CD4-positive, alpha-beta T cell (primary cell): Measurements from ENCODE around the gene TFAP2A. TPM values are rescaled to one million over a fixed set of nuclear protein-coding genes. Genes with fewer than 3 reads are reported as not detected.

Source experiments
- ATAC-seq: fragments of 200-7000 bp; cut with Tn5 transposase; one replicate; pipeline ENCODE4 v1.10.0; 2022; ENCODE audit warnings: mild to moderate bottlenecking; ENCODE audit not compliant: poor library complexity
- CTCF ChIA-PET: fragments of 350-600 bp; sonication (Branson Sonifier 250); formaldehyde crosslinking; loops from one replicate; lab custom pipeline; 2021; ENCODE audit warnings: antibody characterized with exemption, inconsistent platforms; lab: Charles Lee
- POLR2A ChIA-PET: fragments of 350-600 bp; sonication (Branson Sonifier 250); formaldehyde crosslinking; loops from one replicate; lab custom pipeline; 2021; ENCODE audit warnings: antibody characterized with exemption, inconsistent platforms; lab: Charles Lee
- DNase-seq, 14 experiments: peaks; one replicate each; pipeline ENCODE4 v3.0.0-alpha.2; 2013 to 2020; ENCODE audit warnings: mixed read lengths in 2 of 14
- H3K27ac ChIP-seq, 2 donors: one replicate each; pipeline versions ENCODE4 v1.5.1 to v1.7.0; 2013; ENCODE audit warnings: low read length in 2 of 2, low read depth in 1 of 2, mild to moderate bottlenecking in 1 of 2
- H3K27me3 ChIP-seq, 2 experiments: 1 replicate in 1 of 2; 2 replicates in 1 of 2; pipeline versions ENCODE4 v1.6.1 to v1.7.0; 2013; ENCODE audit warnings: low read length in 2 of 2, control low read depth in 1 of 2, mild to moderate bottlenecking in 1 of 2, moderate library complexity in 1 of 2; ENCODE audit not compliant: insufficient read depth in 2 of 2, control insufficient read depth in 1 of 2
- H3K36me3 ChIP-seq: one replicate; pipeline ENCODE4 v1.6.1; 2013; ENCODE audit warnings: low read length, control low read depth; ENCODE audit not compliant: insufficient read depth
- H3K4me1 ChIP-seq: one replicate; pipeline ENCODE4 v1.6.1; 2013; ENCODE audit warnings: low read length, control low read depth; ENCODE audit not compliant: insufficient read depth
- H3K4me3 ChIP-seq: one replicate; pipeline ENCODE4 v1.5.1; 2013; ENCODE audit warnings: mild to moderate bottlenecking, low read length, moderate library complexity
- H3K9me3 ChIP-seq, 2 experiments: 1 replicate in 1 of 2; 2 replicates in 1 of 2; pipeline versions ENCODE4 v1.6.1 to v1.7.0; 2013; ENCODE audit warnings: low read length in 2 of 2, mild to moderate bottlenecking in 2 of 2, control low read depth in 1 of 2, moderate library complexity in 1 of 2; ENCODE audit not compliant: control insufficient read depth in 1 of 2, insufficient read depth in 1 of 2
- H3K27ac Mint-ChIP-seq: one replicate; pipeline ENCODE4 v1.8.0; 2020; ENCODE audit warnings: mixed read lengths
- H3K27me3 Mint-ChIP-seq: one replicate; pipeline ENCODE4 v1.8.0; 2021; ENCODE audit warnings: mixed read lengths
- H3K36me3 Mint-ChIP-seq: one replicate; pipeline ENCODE4 v1.8.0; 2021; ENCODE audit warnings: low read depth, mixed read lengths
- H3K4me1 Mint-ChIP-seq: one replicate; pipeline ENCODE4 v1.8.0; 2021; ENCODE audit warnings: low read depth, mixed read lengths
- H3K4me3 Mint-ChIP-seq: one replicate; pipeline ENCODE4 v1.8.0; 2020; ENCODE audit warnings: mild to moderate bottlenecking, mixed read lengths
- H3K9me3 Mint-ChIP-seq: one replicate; pipeline ENCODE4 v1.8.0; 2020; ENCODE audit warnings: mixed read lengths
- CTCF ChIP-seq: fragments of 200-600 bp; IDR thresholded peaks from one replicate; pipeline ENCODE4 v1.8.0; 2022; ENCODE audit warnings: antibody characterized with exemption, mild to moderate bottlenecking
- intact Hi-C, 2 experiments: fragments of 100-400 bp; cut with DNase I in 1 of 2; cut with micrococcal nuclease in 1 of 2; formaldehyde crosslinking; loops; one replicate each; pipeline versions ENCODE4 v1.15.1 to v1.9.0; 2023 to 2025; cut with DNase I, micrococcal nuclease
- total RNA-seq, 174 experiments: library from RNA in 2 of 174; stranded (reverse) in 2 of 174; gene quantifications; one replicate each; pipeline ENCODE4 v1.2.3 and lab custom pipeline; 2021 to 2026

TFAP2A gene
- total RNA-seq, 2 experiments from 2014 or later = 0.16 TPM; not detected in 1

- TF ChIP-seq CTCF = no peak
- intact Hi-C loops = no loop called here
- no peaks in the 10 kb centered on the region for H3K36me3 Mint-ChIP-seq
- H3K27me3 ChIP-seq = peaks cover 0 to 11% of the 10 kb centered on the region in 2 experiments
- no peaks in the 10 kb centered on the region for H3K36me3 ChIP-seq
- DNase-seq (no peak), ATAC-seq (no peak)
- no peak overlapping the region for H3K27ac ChIP-seq
- peaks cover 0 to 3% of the 10 kb centered on the region in 2 experiments for H3K9me3 ChIP-seq
- H3K4me1 Mint-ChIP-seq = no peaks in the 10 kb centered on the region
- H3K27me3 Mint-ChIP-seq = peaks cover 25% of the 10 kb centered on the region
- POLR2A ChIA-PET = no interaction called here
- H3K4me3 Mint-ChIP-seq = no peak overlapping the region
- H3K4me1 ChIP-seq = no peaks in the 10 kb centered on the region
- CTCF ChIA-PET = no interaction called here
- no peak overlapping the region for H3K4me3 ChIP-seq
- no peak overlapping the region for H3K27ac Mint-ChIP-seq
- no peaks in the 10 kb centered on the region for H3K9me3 Mint-ChIP-seq
These were observed 38.7 kb upstream of the TFAP2A start for GRCh38 chr6:10453596-10453995.

- no peaks in the 10 kb centered on the region for H3K4me1 ChIP-seq
- ChIA-PET CTCF (no interaction called here), POLR2A (no interaction called here)
- peaks cover 0 to 3% of the 10 kb centered on the region in 2 experiments for H3K9me3 ChIP-seq
- H3K36me3 Mint-ChIP-seq = no peaks in the 10 kb centered on the region
- H3K4me1 Mint-ChIP-seq = no peaks in the 10 kb centered on the region
- intact Hi-C loops = no loop called here
- H3K4me3 ChIP-seq = no peak overlapping the region
- no peak overlapping the region for H3K27ac ChIP-seq
- H3K36me3 ChIP-seq = no peaks in the 10 kb centered on the region
- ATAC-seq (no peak), DNase-seq (no peak)
- H3K27ac Mint-ChIP-seq = no peak overlapping the region
- H3K27me3 ChIP-seq = peaks cover 2 to 8% of the 10 kb centered on the region in 2 experiments
- peaks cover 21% of the 10 kb centered on the region for H3K27me3 Mint-ChIP-seq
- H3K4me3 Mint-ChIP-seq = no peak overlapping the region
- TF ChIP-seq CTCF = no peak
- no peaks in the 10 kb centered on the region for H3K9me3 Mint-ChIP-seq
These were observed 37.1 kb upstream of the TFAP2A start for GRCh38 chr6:10451828-10452509.

- no peak for TF ChIP-seq CTCF
- intact Hi-C loops = no loop called here
- ATAC-seq = no peak
These were observed 36.5 kb upstream of the TFAP2A start for GRCh38 chr6:10451394-10451793.

More at GRCh38 chr6:10451394-10451793, 36.5 kb upstream of the TFAP2A start:
- no peaks in the 10 kb centered on the region for H3K4me1 Mint-ChIP-seq
- Histone ChIP-seq H3K27me3 (peaks cover 3 to 8% of the 10 kb centered on the region in 2 experiments), H3K4me3 (no peak overlapping the region), H3K36me3 (no peaks in the 10 kb centered on the region), H3K4me1 (no peaks in the 10 kb centered on the region), H3K27ac (no peak overlapping the region), H3K9me3 (peaks cover 0 to 3% of the 10 kb centered on the region in 2 experiments)
- no peaks in the 10 kb centered on the region for H3K9me3 Mint-ChIP-seq
- peaks cover 23% of the 10 kb centered on the region for H3K27me3 Mint-ChIP-seq
- no peak for DNase-seq
- CTCF ChIA-PET = no interaction called here
- no peak overlapping the region for H3K4me3 Mint-ChIP-seq
- H3K36me3 Mint-ChIP-seq = no peaks in the 10 kb centered on the region
- POLR2A ChIA-PET = no interaction called here
- H3K27ac Mint-ChIP-seq = no peak overlapping the region
